ENCODE measurements around the gene SMARCA5. TPM values are rescaled to one million over a fixed set of nuclear protein-coding genes. Genes with fewer than 3 reads are reported as not detected.

Gene SMARCA5
- polyA plus RNA-seq, 4 donors: 110 to 126 (median 116) TPM

Other genes with a start within 250 kb of the SMARCA5 start
- 10 to 100 TPM; 38.0 to 53.9 (median 46.5) TPM for gene GAB1, start 176.8 kb upstream of the SMARCA5 start, polyA plus RNA-seq (ENCODE audit: insufficient read length in 4 of 4)
- gene FREM3, start 187.0 kb downstream of the SMARCA5 start, polyA plus RNA-seq (ENCODE audit: insufficient read length in 4 of 4): under 1 TPM; 0.12 to 0.19 (median 0.16) TPM

Data from right renal pelvis (tissue), 4 donors.